NK-92 treated with Interleukin-12 subunit alpha and Interleukin-12 subunit beta, amount 100 ng/mL, for 24 hours (cell line): Measurements from ENCODE around the gene PRKAG1.
"Not testable (repeated sequence)": the region's sequence is repeated elsewhere in the genome, so short reads cannot be mapped to it uniquely, and the experiment has no call there.

Experiments
- DNase-seq: peaks from one replicate; lab custom pipeline; 2025; lab: John Stamatoyannopoulos, UW

PRKAG1 gene

GRCh38 chr12:49018261-49019119 lies at the start of gene PRKAG1:
TSS of gene PRKAG1 (minus strand) at chr12:49018776. CDS start at chr12:49018740, 36 bp downstream.
- DNase-seq: peak; percentile 89

DNA sequence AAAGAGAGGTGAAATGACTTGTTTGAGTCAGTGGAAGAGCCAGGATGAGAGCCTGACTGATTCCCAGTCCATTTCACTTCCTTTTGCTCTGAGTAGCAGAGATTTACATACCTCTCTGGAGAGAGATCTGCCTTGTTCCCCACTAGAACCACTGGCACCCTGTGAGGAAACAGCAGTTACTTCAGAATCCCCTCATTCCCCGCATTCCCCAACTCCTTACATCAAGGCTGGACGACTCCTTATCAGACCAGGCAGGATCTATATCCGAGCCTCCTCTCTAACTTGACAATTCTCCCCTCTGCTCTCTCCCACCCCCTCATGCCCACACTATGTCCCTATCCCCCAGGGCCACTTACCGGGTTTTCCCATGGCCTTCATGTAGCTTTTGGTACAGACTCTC lies 47.5 kb upstream of the PRKAG1 start:
- DNase-seq: no peak

DNA sequence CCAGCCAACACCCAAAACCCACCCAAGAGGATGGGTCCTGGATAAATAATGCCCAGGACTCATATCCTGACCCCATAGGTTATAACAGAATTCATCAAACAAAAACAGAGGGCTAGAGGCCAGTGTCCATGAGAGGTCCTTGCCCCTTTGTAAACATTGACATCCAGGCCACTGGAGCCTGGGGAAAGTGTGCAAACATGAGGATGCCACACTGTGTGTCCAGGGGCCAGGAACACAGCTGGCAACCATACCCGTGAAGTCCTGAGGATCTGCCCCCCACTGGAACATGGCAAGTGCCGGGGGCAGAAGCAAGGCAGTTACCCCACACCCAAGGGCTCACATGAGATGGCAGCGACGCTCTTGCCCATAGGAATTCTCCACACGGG lies 46.2 kb upstream of the PRKAG1 start:
- no peak for DNase-seq

- not testable (repeated sequence) for DNase-seq
Measured at GRCh38 chr12:49061916-49062315, 43.3 kb upstream of the PRKAG1 start.

DNA sequence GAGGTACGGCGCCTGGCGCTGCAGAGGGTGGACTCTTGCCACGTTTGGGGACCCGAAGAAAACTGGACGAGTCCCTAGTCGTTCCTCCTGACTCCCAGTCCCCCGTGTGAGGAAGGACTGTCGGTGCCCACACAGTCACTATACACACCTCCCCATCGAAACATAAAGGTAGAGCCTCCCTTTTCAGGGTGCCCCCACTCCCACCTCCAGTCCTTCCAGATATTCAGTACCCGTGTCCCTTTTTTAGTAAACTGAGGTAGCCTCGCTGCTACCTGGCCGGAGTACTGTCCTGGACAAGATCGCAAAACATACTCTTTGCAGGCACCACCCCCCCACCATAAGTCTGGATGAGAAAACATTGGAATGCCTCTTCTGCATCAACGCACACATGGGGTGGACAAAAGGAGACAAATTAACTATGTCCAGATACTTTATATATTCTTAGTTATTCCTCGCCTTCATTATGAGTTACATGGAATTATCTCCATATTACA lies 42.6 kb upstream of the PRKAG1 start:
- no peak for DNase-seq

- DNase-seq: peak; percentile 74
Measured at GRCh38 chr12:49060237-49061156, 41.9 kb upstream of the PRKAG1 start, which contains the start of gene KMT2D. TSS of gene KMT2D (minus strand) at chr12:49060794. CDS start at chr12:49055324, 5,470 bp downstream.

DNA sequence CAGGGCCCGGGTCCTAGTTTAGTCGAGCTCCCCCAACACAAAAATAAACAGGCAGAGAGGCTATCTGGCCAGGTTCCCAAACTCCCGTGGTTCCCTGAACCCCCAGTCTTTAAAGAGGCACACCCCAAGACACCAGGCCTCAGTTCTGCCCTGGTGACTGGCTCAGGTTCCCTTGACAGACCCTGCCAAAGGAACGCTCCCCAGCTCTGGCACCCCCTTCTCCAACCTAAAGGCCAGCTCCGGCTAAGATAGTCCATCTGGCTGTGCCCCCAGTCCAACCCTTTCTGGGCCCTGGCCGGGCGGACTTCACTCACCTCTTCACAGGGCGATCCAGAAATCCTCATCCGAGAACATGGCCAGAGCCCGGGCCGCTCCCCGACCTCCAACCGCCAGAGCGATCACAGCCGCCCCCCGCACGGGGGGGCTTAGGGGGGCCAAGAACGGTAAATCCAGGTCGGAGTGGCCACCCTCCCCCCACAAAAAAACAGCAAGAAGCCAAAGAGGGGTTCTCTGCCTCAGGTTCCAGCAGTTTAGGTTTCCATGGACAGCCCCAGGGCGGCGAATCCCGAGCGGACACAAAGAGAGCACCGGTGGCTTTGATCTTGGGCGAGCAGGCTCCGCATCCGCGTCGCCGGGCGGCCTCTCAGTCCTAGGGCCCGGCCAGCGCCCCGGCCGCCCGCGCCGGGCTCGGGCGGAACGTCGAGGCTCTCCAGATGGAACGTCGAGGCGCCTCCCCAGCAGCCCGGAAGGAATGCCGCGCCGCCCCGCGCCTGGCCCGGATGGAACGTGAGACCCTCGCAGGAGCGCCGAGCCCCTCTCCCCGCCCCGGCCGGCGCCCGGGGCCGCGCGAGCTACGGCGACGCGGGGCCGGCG lies 41.0 kb upstream of the PRKAG1 start:
- no peak for DNase-seq

DNA sequence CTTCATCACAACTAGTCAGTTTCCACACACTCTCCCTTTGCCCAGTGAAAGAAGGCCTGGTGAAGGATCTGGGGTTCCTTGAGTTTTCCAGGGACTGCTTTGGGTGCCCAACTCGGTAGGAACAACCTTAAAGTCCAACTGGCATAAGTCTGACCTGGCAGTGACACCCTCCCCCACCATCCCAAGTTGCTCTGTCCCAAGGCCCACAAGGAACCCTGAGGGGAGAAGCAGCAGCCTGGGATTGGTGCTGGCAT lies 40.4 kb upstream of the PRKAG1 start:
- no peak for DNase-seq

DNA sequence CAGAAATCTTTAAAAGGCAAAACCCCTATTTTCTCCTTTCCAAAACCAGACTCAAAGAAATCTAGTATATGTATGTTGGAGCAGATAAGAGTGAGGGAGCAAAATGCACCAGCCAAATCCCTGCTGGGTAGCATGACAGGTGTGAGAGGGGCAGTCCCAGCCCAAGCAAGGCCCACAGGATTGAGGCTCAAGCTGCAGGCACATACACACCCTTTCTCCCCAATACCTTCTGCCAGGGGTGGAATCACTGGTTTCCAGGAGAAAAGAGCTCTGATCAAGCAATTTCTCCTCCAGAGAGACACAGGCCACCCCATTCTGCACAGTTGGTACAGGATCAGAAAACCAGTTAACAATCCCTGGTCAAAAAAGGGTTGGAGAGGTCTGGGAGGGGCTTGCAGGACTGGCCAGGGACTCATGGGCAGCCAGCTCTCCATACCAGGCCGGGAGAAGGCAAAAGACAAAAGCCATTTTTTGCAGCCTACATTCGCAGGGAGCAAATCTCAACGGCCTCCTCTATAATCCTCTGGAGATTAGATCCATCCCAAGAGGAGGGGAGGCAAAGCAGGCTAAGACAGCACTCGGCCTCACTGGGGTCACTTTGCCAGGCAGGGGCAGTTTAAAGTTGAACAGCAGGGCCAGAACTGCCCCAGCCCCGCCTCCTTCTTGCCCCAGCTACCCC lies 39.9 kb upstream of the PRKAG1 start:
- DNase-seq: no peak

DNA sequence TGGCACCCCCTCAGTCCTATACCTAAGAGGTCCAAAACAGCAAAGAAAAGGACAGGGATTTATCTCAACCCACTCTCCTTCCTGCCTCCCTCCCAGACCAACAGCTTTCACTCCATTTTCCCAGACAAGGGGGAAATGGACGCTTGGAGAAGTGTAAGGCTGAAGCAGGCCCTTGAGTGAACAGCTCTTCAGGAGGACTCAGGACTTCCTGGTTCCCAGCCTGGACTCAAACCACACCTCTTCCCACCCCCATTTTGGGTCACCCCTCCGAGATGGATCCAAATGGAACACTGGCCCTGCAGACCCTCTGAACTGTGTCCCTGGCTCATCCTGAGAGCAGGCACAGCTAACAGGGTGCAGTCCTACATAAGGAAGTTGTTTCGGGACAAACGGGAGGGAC lies 39.3 kb upstream of the PRKAG1 start:
- no peak for DNase-seq

DNA sequence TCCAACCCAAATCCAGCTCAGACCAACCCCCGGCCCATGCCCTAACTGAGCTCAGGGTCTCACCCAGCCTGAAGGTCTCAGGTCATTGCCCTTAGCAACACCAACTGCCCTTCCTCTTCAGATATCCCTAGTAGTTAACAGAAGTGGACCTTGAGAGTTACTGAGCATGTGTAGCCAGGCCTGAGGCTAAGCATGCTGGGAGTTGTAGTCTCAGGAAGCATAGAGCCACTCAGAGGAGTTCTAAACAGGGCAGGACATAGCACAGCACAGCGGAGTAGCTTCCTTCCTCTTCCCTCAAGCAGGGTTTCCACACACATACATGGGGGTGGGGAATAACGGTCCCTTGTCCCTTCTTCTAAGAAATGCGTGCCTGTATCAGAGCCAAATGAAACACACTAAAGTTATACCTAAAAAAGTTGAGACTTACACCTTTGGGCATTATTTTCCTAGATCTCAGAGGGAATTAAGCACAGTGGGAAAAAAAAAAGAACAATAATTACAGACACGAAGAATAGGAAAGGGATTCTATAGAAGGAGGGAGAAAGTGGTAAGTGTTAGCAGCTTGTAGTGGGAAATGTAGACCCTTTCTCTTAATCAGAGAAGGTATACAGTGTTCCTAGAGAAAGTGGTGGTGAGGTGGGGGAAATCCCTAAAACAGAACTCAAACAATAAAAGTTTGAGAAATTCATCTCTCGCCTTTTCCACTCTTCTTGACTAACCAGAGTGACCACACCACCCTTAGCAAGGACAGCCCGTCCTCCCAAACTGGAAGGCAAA lies 37.6 kb upstream of the PRKAG1 start:
- DNase-seq: no peak

- no peak for DNase-seq
Measured at GRCh38 chr12:49055092-49055491, 36.5 kb upstream of the PRKAG1 start.

- DNase-seq: no peak
Measured at GRCh38 chr12:49054524-49054923, 35.9 kb upstream of the PRKAG1 start.

DNA sequence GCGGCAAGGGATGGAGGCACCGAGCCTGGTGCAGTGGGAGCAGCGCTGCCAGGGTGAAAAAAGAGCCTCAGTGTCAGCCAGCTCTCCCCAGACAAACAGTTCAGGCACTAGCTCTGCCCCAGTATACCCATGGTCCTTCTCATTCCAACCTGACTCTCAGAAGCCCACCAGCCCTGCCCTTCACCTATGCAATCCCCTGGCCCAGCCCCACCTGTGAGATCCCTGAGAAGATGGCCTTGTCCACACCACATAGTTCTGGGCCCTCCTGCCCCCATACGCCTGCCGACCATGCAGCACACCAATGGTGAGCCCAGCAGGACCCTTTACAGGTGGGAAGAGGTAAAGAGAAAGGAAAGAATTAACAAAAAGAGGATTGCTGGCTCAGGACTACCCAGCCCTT lies 35.5 kb upstream of the PRKAG1 start:
- DNase-seq: no peak

- DNase-seq: no peak
Measured at GRCh38 chr12:49052451-49053208, 34.1 kb upstream of the PRKAG1 start.

DNA sequence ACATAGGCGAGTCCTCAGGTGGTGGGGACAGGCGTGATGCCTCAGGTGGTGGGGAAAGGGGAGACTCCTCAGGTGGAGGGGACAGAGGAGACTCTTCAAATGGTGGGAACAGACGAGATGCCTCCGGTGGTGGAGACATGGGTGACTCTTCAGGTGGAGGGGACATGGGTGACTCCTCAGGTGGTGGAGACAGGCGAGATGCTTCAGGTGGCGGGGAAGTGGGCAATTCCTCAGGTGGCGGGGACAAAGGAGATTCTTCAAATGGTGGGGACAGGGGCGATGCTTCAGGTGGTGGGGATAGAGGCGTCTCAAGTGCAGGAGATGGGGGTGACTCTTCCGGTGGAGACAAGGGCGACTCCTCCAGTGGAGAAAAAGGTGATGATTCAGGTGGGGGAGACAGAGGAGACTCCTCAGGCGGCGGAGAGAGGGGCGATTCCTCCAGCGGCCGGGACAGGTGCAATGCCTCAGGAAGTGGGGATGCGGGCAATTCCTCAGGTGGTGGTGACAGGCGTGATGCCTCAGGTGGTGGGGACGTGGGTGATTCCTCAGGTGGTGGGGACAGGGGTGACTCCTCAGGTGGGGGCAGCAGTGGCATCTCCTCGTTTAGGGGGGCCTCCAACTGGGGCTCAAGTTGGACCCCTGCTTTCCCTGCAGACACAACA lies 33.3 kb upstream of the PRKAG1 start:
- DNase-seq: no peak

- no peak for DNase-seq
Measured at GRCh38 chr12:49051373-49051764, 32.8 kb upstream of the PRKAG1 start.

- no peak for DNase-seq
Measured at GRCh38 chr12:49050507-49051372, 32.2 kb upstream of the PRKAG1 start.
